HEK293 (cell line): ENCODE measurements around the gene CD276.
A peak's percentile ranks its signal among the peaks of the same experiment; 100 is the strongest.

Experiments used
- CTCF ChIA-PET: fragments of 350-600 bp; formaldehyde crosslinking; extraction: SDS; loops from one replicate; lab custom pipeline; 2021; ENCODE audit warnings: antibody characterized with exemption; lab: Yijun Ruan, JAX
- POLR2A ChIA-PET: fragments of 300-600 bp; formaldehyde crosslinking; extraction: SDS; loops from one replicate; lab custom pipeline; 2020; ENCODE audit warnings: antibody characterized with exemption, inconsistent platforms; lab: Yijun Ruan, JAX
- H3K27ac ChIP-seq: fragments of 200-500 bp; sonication (Bioruptor generic); 2 replicates; pipeline ENCODE4 v1.5.1; 2014; ENCODE audit warnings: low read depth, low read length, control low read depth, inconsistent platforms; ENCODE audit errors: extremely low read depth
- H3K36me3 ChIP-seq, 2 experiments: fragments of 200-500 bp in 1 of 2; sonication (Bioruptor generic) in 1 of 2; 1 replicate in 1 of 2; 2 replicates in 1 of 2; pipeline ENCODE4 v1.5.1; 2014 to 2017; ENCODE audit warnings: inconsistent platforms in 2 of 2, low read length in 2 of 2; ENCODE audit not compliant: control insufficient read depth in 2 of 2, insufficient read depth in 1 of 2
- H3K4me1 ChIP-seq: fragments of 200-500 bp; sonication (Bioruptor generic); 2 replicates; pipeline ENCODE4 v1.5.1; 2014; ENCODE audit warnings: mild to moderate bottlenecking, low read length, inconsistent platforms; ENCODE audit not compliant: control insufficient read depth, insufficient read depth
- H3K4me3 ChIP-seq: 2 replicates; pipeline ENCODE4 v1.5.1; 2011; ENCODE audit warnings: low read depth, mild to moderate bottlenecking, control low read depth, low read length, moderate library complexity
- H3K9me3 ChIP-seq: fragments of 200-500 bp; sonication (Bioruptor generic); 2 replicates; pipeline ENCODE4 v1.5.1; 2014; ENCODE audit warnings: low read depth, low read length, inconsistent platforms; ENCODE audit not compliant: control insufficient read depth, insufficient read depth
- CTCF ChIP-seq: fragments of 450-650 bp; formaldehyde crosslinking; IDR thresholded peaks from 2 replicates; pipeline ENCODE4 v1.5.1; 2016; ENCODE audit warnings: missing biosample characterization, missing genetic modification characterization
- KLF1 ChIP-seq: fragments of 450-650 bp; formaldehyde crosslinking; IDR thresholded peaks from 2 replicates; pipeline ENCODE4 v1.5.1; 2016; ENCODE audit warnings: missing biosample characterization, missing genetic modification characterization
- PRDM2 ChIP-seq: fragments of 450-650 bp; formaldehyde crosslinking; IDR thresholded peaks from 2 replicates; pipeline ENCODE4 v1.5.1; 2016; ENCODE audit warnings: missing biosample characterization, missing genetic modification characterization, borderline replicate concordance
- ZBTB20 ChIP-seq: fragments of 450-650 bp; formaldehyde crosslinking; IDR thresholded peaks from 2 replicates; pipeline ENCODE4 v1.5.1; 2016; ENCODE audit warnings: missing biosample characterization, missing genetic modification characterization
- ZNF280D ChIP-seq: fragments of 450-650 bp; formaldehyde crosslinking; IDR thresholded peaks from 2 replicates; pipeline ENCODE4 v1.5.1; 2016; ENCODE audit warnings: missing biosample characterization, missing genetic modification characterization
- ZNF324 ChIP-seq: fragments of 450-650 bp; formaldehyde crosslinking; IDR thresholded peaks from 2 replicates; pipeline ENCODE4 v1.5.1; 2016; ENCODE audit warnings: missing biosample characterization, missing genetic modification characterization
- ZNF664 ChIP-seq: fragments of 450-650 bp; formaldehyde crosslinking; IDR thresholded peaks from 2 replicates; pipeline ENCODE4 v1.5.1; 2016; ENCODE audit warnings: missing biosample characterization, missing genetic modification characterization
- ZNF704 ChIP-seq: fragments of 450-650 bp; formaldehyde crosslinking; IDR thresholded peaks from 2 replicates; pipeline ENCODE4 v1.5.1; 2016; ENCODE audit warnings: missing biosample characterization, missing genetic modification characterization
- ZSCAN30 ChIP-seq: fragments of 450-650 bp; IDR thresholded peaks from 2 replicates; pipeline ENCODE4 v1.5.1; 2018; ENCODE audit warnings: missing biosample characterization, mild to moderate bottlenecking, missing genetic modification characterization, moderate library complexity

The CD276 gene

GRCh38 chr15:73682600-73683090 lies 1.5 kb upstream of the CD276 start:
- H3K36me3 ChIP-seq = no peaks in the 10 kb centered on the region
- peaks cover 19% of the 10 kb centered on the region for H3K4me1 ChIP-seq
- H3K27ac ChIP-seq = no peak overlapping the region
- TF ChIP-seq KLF1 (tag by site-specific recombination) (peak; percentile 51), PRDM2 (tag by site-specific recombination) (no peak)
- ChIA-PET CTCF (interaction anchor here (0.6 to 14.1 kb wide), 8 partner anchors 10 to 187 kb away, joined by 3 to 261 read pairs (median 4); partner anchors contain the start of gene NPTN), POLR2A (interaction anchor here (1.2 kb wide), 1 partner anchor 48 kb away, joined by 4 read pairs; no protein-coding TSS in a partner anchor)
- no peak overlapping the region for H3K4me3 ChIP-seq
- H3K9me3 ChIP-seq = no peaks in the 10 kb centered on the region

- ChIA-PET CTCF (interaction anchor here (0.6 to 14.1 kb wide), 12 partner anchors 11 to 429 kb away, joined by 3 to 261 read pairs (median 4); partner anchors contain the start of gene NPTN), POLR2A (interaction anchor here (0.7 to 1.2 kb wide), 3 partner anchors 41 to 70 kb away, joined by 3 to 4 read pairs (median 3); partner anchors contain the start of gene INSYN1)
- Histone ChIP-seq H3K4me3 (no peak overlapping the region), H3K27ac (peak overlapping the region; percentile 88), H3K36me3 (no peaks in the 10 kb centered on the region), H3K9me3 (no peaks in the 10 kb centered on the region), H3K4me1 (peaks cover 19% of the 10 kb centered on the region)
- TF ChIP-seq ZNF280D (tag by site-specific recombination) = no peak
- TF ChIP-seq ZNF664 = peak; percentile 99
- 0 out of 2 replicates have a peak, but pooled peaks have one; percentile 80 for TF ChIP-seq CTCF (tag by site-specific recombination)
- no peak for TF ChIP-seq ZNF324 (tag by site-specific recombination)
- TF ChIP-seq ZSCAN30 (tag by site-specific recombination) = 0 out of 2 replicates have a peak, but pooled peaks have one; percentile 36
- TF ChIP-seq ZNF704 = no peak
- peak; percentile 31; the same call in 1 of the 2 replicates for TF ChIP-seq ZBTB20 (tag by site-specific recombination)
These were observed 866 bp upstream of the CD276 start for GRCh38 chr15:73683257-73683776.
